Mesendoderm (in vitro differentiated cells): ENCODE data around the gene KLF6.

Experiments used
- DNase-seq: peaks from one replicate; pipeline ENCODE4 v3.0.0; 2013
- H2AK5ac ChIP-seq: 2 replicates; pipeline ENCODE4 v1.6.1; 2013; ENCODE audit warnings: low read length, inconsistent platforms
- H2BK120ac ChIP-seq: 2 replicates; pipeline ENCODE4 v1.6.1; 2013; ENCODE audit warnings: low read depth, mild to moderate bottlenecking, low read length, moderate library complexity, mixed read lengths
- H2BK15ac ChIP-seq: replicated peaks from 2 replicates; pipeline ENCODE4 v1.6.1; 2013; ENCODE audit warnings: low read depth, mild to moderate bottlenecking, moderate library complexity
- H2BK5ac ChIP-seq: 2 replicates; pipeline ENCODE4 v1.6.1; 2013; ENCODE audit warnings: low read length, inconsistent platforms
- H3K18ac ChIP-seq: 2 replicates; pipeline ENCODE4 v1.6.1; 2013; ENCODE audit warnings: mild to moderate bottlenecking, low read length, mixed read lengths
- H3K23ac ChIP-seq: one replicate; pipeline ENCODE4 v1.6.1; 2013; ENCODE audit warnings: low read length
- H3K27ac ChIP-seq: 2 replicates; pipeline ENCODE4 v1.5.1; 2013; ENCODE audit warnings: low read depth, mild to moderate bottlenecking, inconsistent platforms, low read length, moderate library complexity
- H3K27me3 ChIP-seq: 2 replicates; pipeline ENCODE4 v1.6.1; 2013; ENCODE audit warnings: low read length, control low read depth, mild to moderate bottlenecking, inconsistent platforms; ENCODE audit not compliant: insufficient read depth, poor library complexity
- H3K36me3 ChIP-seq: 2 replicates; pipeline ENCODE4 v1.6.1; 2013; ENCODE audit warnings: low read length, inconsistent platforms; ENCODE audit not compliant: control insufficient read depth, insufficient read depth
- H3K4ac ChIP-seq: one replicate; pipeline ENCODE4 v1.6.1; 2013; ENCODE audit warnings: low read depth, mild to moderate bottlenecking, low read length, moderate library complexity
- H3K4me1 ChIP-seq: 2 replicates; pipeline ENCODE4 v1.6.1; 2013; ENCODE audit warnings: low read depth, low read length, inconsistent platforms; ENCODE audit not compliant: control insufficient read depth
- H3K4me2 ChIP-seq: 2 replicates; pipeline ENCODE4 v1.6.1; 2013; ENCODE audit warnings: low read length
- H3K4me3 ChIP-seq: 2 replicates; pipeline ENCODE4 v1.5.1; 2013; ENCODE audit warnings: mild to moderate bottlenecking, low read length
- H3K56ac ChIP-seq: one replicate; pipeline ENCODE4 v1.6.1; 2013; ENCODE audit warnings: low read length
- H3K79me1 ChIP-seq: 2 replicates; pipeline ENCODE4 v1.6.1; 2013; ENCODE audit warnings: low read length, inconsistent platforms
- H3K79me2 ChIP-seq: 2 replicates; pipeline ENCODE4 v1.6.1; 2013; ENCODE audit warnings: mild to moderate bottlenecking, low read length; ENCODE audit not compliant: control insufficient read depth, insufficient read depth
- H3K9ac ChIP-seq: 2 replicates; pipeline ENCODE4 v1.6.1; 2013; ENCODE audit warnings: low read length, inconsistent platforms
- H4K5ac ChIP-seq: one replicate; pipeline ENCODE4 v1.6.1; 2013; ENCODE audit warnings: low read length
- H4K8ac ChIP-seq: one replicate; pipeline ENCODE4 v1.6.1; 2013; ENCODE audit warnings: low read depth, mild to moderate bottlenecking, control low read depth, low read length, moderate library complexity
- WGBS: extraction: QIAGEN DNeasy Blood & Tissue Kit; methylation state at CpG from one replicate; pipeline ENCODE4 v1.1.7; 2013; ENCODE audit warnings: low lambda C conversion rate, missing lambda C conversion rate; ENCODE audit not compliant: insufficient coverage; ENCODE audit errors: extremely low coverage; 5-methylcytosine and 5-hydroxymethylcytosine counted together

KLF6 gene

GRCh38 chr10:3830946-3831345 lies 45.9 kb upstream of the KLF6 start:
- H3K9ac ChIP-seq: no peak overlapping the region
- H3K27ac ChIP-seq: peak overlapping the region; percentile 25
- peak; percentile 84 for DNase-seq
- H2AK5ac ChIP-seq: no peak overlapping the region
- H3K23ac ChIP-seq: no peak overlapping the region
- H3K4me3 ChIP-seq: no peak overlapping the region
- H2BK15ac ChIP-seq: no peak overlapping the region
- H2BK120ac ChIP-seq: no peak overlapping the region
- no CpG with 5 or more reads among the region's 1 CpG for WGBS
- H2BK5ac ChIP-seq: no peak overlapping the region
- no peak overlapping the region for H3K56ac ChIP-seq
- no peak overlapping the region for H3K4ac ChIP-seq
- no peak overlapping the region for H4K5ac ChIP-seq
- no peak overlapping the region for H4K8ac ChIP-seq
- no peaks in the 10 kb centered on the region for H3K36me3 ChIP-seq
- H3K4me2 ChIP-seq: no peak overlapping the region
- H3K18ac ChIP-seq: no peak overlapping the region
- peaks cover 13% of the 10 kb centered on the region for H3K4me1 ChIP-seq
- H3K79me2 ChIP-seq: no peaks in the 10 kb centered on the region
- H3K27me3 ChIP-seq: no peaks in the 10 kb centered on the region
- H3K79me1 ChIP-seq: no peaks in the 10 kb centered on the region

GRCh38 chr10:3829156-3830050 lies 44.4 kb upstream of the KLF6 start:
- Histone ChIP-seq H4K8ac (no peak overlapping the region), H3K79me1 (no peaks in the 10 kb centered on the region), H3K18ac (peak overlapping the region; percentile 71), H3K27ac (peak overlapping the region; percentile 0), H3K4me1 (peaks cover 17% of the 10 kb centered on the region), H3K4ac (peak overlapping the region; percentile 73), H2AK5ac (peak overlapping the region; percentile 47), H3K27me3 (no peaks in the 10 kb centered on the region), H2BK120ac (peak overlapping the region; percentile 30), H3K9ac (no peak overlapping the region), H3K23ac (no peak overlapping the region), H3K36me3 (no peaks in the 10 kb centered on the region), H4K5ac (no peak overlapping the region), H3K79me2 (no peaks in the 10 kb centered on the region), H2BK5ac (peak overlapping the region; percentile 90), H3K4me2 (no peak overlapping the region), H3K56ac (peak overlapping the region; percentile 45), H2BK15ac (no peak overlapping the region), H3K4me3 (no peak overlapping the region)
- peak; percentile 68 for DNase-seq
- WGBS: no CpG with 5 or more reads among the region's 7 CpGs

GRCh38 chr10:3828404-3829155 lies 43.6 kb upstream of the KLF6 start:
- no peak overlapping the region for H3K4ac ChIP-seq
- no peak overlapping the region for H3K27ac ChIP-seq

GRCh38 chr10:3827768-3828403 lies 42.9 kb upstream of the KLF6 start:
- no peak overlapping the region for H2BK15ac ChIP-seq
- no peak overlapping the region for H3K23ac ChIP-seq
- H3K27ac ChIP-seq: no peak overlapping the region
- WGBS: no CpG with 5 or more reads among the region's 27 CpGs
- H2BK120ac ChIP-seq: no peak overlapping the region
- no peaks in the 10 kb centered on the region for H3K36me3 ChIP-seq
- H3K4ac ChIP-seq: no peak overlapping the region
- no peak overlapping the region for H2BK5ac ChIP-seq
- H2AK5ac ChIP-seq: peak overlapping the region; percentile 6
- no peaks in the 10 kb centered on the region for H3K79me2 ChIP-seq
- no peak overlapping the region for H4K8ac ChIP-seq
- peaks cover 17% of the 10 kb centered on the region for H3K4me1 ChIP-seq
- no peak overlapping the region for H3K18ac ChIP-seq
- H4K5ac ChIP-seq: no peak overlapping the region
- no peaks in the 10 kb centered on the region for H3K79me1 ChIP-seq
- H3K27me3 ChIP-seq: no peaks in the 10 kb centered on the region
- no peak overlapping the region for H3K4me3 ChIP-seq
- no peak overlapping the region for H3K9ac ChIP-seq
- no peak overlapping the region for H3K4me2 ChIP-seq
- DNase-seq: no peak
- peak overlapping the region; percentile 52 for H3K56ac ChIP-seq

More at GRCh38 chr10:3828404-3829155, 43.6 kb upstream of the KLF6 start:
- Histone ChIP-seq H2BK5ac (no peak overlapping the region), H3K27me3 (no peaks in the 10 kb centered on the region), H2BK15ac (no peak overlapping the region), H2BK120ac (no peak overlapping the region), H3K79me1 (no peaks in the 10 kb centered on the region), H3K9ac (no peak overlapping the region), H3K56ac (no peak overlapping the region), H2AK5ac (peak overlapping the region; percentile 4), H3K4me3 (no peak overlapping the region), H4K5ac (no peak overlapping the region), H3K18ac (no peak overlapping the region), H3K4me2 (no peak overlapping the region), H3K36me3 (no peaks in the 10 kb centered on the region), H3K23ac (no peak overlapping the region), H4K8ac (no peak overlapping the region), H3K79me2 (no peaks in the 10 kb centered on the region), H3K4me1 (peaks cover 17% of the 10 kb centered on the region)
- no CpG with 5 or more reads among the region's 14 CpGs for WGBS
- no peak for DNase-seq

GRCh38 chr10:3827266-3827665 lies 42.3 kb upstream of the KLF6 start:
- no peak for DNase-seq
- no peak overlapping the region for H4K8ac ChIP-seq
- H3K23ac ChIP-seq: no peak overlapping the region
- H3K4ac ChIP-seq: no peak overlapping the region
- H2BK120ac ChIP-seq: no peak overlapping the region
- H2BK15ac ChIP-seq: no peak overlapping the region
- H3K9ac ChIP-seq: no peak overlapping the region
- no peaks in the 10 kb centered on the region for H3K79me1 ChIP-seq
- H2AK5ac ChIP-seq: peak overlapping the region; percentile 25
- no peak overlapping the region for H2BK5ac ChIP-seq
- H3K79me2 ChIP-seq: no peaks in the 10 kb centered on the region
- H3K27ac ChIP-seq: no peak overlapping the region
- H4K5ac ChIP-seq: no peak overlapping the region
- H3K4me2 ChIP-seq: no peak overlapping the region
- H3K56ac ChIP-seq: peak overlapping the region; percentile 52
- no CpG with 5 or more reads among the region's 10 CpGs for WGBS
- no peaks in the 10 kb centered on the region for H3K36me3 ChIP-seq
- no peaks in the 10 kb centered on the region for H3K27me3 ChIP-seq
- H3K18ac ChIP-seq: peak overlapping the region; percentile 0
- H3K4me3 ChIP-seq: no peak overlapping the region
- H3K4me1 ChIP-seq: peaks cover 17% of the 10 kb centered on the region
